GM21619 (cell line): ENCODE measurements around the gene SLC6A18.
"Not testable (repeated sequence)": the region's sequence is repeated elsewhere in the genome, so short reads cannot be mapped to it uniquely, and the experiment has no call there.

Experiments used
- ATAC-seq: cut with Tn5 transposase; IDR thresholded peaks from one replicate; pipeline ENCODE4 v1.9.1; 2021; ENCODE audit not compliant: unreplicated experiment

Gene SLC6A18

DNA sequence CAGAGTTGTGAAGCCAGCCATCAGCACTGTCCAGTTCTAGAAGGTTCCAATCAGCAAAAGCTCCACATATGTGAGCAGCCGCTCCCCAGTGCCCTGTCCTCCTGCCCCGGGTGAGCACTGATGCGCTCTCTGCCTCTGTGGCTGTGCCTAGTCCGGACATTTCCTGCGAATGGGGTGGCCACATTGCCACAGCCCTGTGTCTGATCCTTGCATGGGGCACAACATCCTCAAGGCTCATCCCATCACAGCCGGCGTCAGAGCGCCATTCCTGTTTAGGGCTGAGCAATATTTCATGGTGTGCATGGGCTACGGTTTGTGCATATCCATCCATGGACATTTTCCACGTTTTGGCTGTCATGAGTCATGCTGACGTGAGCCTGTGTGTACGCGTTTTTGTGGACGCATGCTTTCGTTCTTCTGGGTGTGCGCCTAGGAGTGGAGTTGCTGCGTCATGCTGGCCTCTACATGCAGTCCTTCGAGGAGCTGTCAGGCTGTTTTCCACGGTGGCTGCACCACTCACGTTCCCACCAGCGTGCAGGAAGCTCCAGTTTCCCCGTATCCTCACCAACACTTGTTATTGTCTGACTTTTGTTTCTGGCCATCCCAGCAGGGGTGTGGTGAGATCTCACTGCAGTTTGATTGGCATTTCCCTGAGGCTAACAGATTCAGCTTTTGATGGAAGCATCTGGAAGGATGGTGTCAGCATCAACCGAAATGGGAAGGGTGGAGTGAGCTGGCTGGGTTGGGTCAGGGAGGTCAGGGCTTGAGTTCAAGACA is 9.7 kb upstream of the SLC6A18 start:
- ATAC-seq = no peak

DNA sequence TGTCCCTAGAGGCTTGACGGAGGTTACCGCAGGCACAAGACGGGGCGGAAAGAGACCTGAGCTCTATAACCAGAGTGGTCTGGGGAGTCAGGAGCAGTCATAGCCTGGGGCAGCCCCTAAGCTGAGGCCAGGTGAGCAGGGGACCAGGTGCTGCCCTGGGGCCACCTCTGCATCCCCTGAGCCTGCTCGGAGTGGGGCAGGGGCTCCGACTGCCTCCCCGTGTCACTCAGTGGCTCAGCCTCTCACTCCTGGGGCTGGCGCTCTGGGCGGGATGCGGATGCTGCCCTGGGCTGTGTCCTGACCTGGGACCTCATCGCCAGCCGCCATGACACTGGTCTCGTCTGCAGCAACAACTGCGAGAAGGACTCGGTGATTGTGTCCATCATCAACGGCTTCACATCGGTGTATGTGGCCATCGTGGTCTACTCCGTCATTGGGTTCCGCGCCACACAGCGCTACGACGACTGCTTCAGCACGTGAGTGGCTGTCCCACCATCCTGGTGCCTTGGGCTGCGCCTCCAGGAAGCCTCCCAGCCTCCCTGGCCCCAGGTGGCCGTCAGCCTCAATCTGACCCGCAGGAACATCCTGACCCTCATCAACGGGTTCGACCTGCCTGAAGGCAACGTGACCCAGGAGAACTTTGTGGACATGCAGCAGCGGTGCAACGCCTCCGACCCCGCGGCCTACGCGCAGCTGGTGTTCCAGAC is 8.8 kb upstream of the SLC6A18 start:
- ATAC-seq = no peak

DNA sequence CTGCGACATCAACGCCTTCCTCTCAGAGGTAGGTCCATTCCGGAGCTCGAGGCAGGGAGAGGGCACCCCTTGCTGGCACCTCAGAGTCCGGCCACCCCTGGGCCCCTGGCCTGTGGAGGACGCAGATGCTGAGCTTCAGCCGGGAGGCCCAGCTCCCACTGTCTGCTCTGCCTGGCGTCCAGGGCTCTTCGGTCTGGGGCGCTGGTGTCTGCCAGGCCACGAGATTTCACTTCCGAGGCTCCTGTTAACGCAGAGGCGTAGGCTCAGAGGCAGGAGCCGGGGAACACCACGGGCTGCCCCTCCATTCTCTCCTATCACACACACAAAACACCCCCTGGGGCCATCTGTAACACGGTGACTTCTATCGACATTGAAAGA is 8.3 kb upstream of the SLC6A18 start:
- no peak for ATAC-seq

DNA sequence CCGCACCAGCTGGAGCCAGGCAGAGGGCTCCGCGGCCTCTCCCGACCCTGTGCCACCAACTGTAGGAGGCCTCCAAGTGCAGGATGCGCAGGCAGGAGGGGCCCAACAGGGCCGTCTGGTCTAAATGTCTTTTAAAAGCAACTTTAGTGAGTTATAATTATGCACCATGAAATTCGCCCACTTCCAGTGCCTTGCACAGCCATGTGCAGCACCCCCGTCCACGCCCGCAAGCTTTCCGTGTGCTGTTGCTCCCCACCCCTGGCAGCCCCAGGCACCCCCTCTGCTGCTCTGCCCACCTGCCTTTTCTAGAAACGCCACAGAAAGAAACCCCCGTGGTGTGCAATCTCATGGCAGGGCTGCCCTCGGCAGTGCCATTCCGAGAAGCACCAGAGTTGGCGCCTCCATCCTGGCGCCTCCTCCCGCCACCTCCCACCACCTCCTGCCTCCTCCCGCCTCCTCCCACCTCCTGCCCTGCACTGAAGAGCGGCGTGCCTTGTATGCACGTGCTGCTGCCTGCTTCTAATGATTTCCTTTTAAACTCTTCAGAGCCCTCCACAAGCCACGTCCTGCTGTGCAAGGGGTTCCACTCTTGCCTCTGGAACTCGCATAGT is 7.5 kb upstream of the SLC6A18 start:
- no peak for ATAC-seq

DNA sequence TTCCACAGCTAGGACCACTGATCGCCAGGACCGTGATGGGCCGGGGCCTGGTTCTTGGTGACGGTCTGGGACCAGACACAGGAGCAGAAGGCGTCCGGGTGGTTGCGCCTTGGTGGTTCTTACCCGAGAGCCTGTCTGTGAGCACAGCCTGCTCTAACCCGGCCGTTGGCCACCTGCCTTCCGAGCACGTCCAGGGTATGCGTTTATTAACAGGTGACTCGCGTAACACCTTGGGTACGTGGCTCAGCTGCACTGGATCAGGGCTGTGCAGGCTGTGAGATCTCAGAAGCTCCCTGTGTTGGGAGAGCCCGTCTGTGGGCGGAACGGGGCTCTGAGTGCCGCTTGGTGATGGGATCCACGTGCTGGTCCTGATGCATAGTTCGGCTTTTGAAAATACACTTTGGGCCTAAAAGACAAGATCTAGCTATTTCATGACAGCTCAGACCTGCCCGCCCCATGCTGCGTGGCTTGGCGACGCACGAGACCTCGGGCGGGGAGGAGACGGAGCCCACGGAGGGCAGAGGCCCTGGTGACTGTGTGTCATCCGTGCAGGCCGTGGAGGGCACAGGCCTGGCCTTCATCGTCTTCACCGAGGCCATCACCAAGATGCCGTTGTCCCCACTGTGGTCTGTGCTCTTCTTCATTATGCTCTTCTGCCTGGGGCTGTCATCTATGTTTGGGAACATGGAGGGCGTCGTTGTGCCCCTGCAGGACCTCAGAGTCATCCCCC is 6.7 kb upstream of the SLC6A18 start:
- ATAC-seq = no peak

DNA sequence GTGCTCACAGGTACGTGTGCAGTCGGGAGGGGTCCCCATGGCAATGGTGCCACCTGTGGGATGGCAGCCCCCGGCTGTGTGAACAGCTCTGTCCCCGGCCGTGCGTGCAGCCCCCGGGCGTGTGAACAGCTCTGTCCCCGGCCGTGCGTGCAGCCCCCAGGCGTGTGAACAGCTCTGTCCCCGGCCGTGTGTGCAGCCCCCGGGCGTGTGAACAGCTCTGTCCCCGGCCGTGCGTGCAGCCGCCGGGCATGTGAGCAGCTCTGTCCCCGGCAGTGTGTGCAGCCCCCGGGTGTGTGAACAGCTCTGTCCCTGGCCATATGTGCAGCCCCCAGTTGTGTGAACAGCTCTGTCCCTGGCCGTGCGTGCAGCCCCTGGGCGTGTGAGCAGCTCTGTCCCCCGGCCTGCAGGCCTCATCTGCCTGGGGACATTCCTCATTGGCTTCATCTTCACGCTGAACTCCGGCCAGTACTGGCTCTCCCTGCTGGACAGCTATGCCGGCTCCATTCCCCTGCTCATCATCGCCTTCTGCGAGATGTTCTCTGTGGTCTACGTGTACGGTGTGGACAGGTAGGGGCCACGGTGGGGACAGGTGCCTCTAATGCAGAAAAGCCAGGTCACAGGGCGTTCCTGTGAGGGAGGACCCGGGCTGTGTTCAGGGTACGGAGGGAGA is 5.9 kb upstream of the SLC6A18 start:
- ATAC-seq = no peak

DNA sequence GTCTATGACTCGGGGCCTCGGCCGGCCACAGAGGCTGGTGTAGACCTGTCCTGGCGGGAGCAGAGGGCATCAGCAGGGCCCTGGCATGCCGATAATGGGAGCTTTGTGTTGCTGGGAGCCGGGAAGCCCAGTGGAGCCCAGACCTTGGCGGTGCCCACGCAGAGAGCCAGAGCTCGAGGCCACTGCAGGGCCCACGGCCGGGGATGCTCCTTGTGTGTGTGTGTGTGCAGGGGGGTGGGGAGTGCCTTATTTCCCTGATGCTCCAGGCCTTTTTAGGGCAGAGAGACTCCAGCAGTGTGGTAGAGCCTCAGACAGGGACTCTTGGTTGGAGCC is 5.4 kb upstream of the SLC6A18 start:
- ATAC-seq = no peak

DNA sequence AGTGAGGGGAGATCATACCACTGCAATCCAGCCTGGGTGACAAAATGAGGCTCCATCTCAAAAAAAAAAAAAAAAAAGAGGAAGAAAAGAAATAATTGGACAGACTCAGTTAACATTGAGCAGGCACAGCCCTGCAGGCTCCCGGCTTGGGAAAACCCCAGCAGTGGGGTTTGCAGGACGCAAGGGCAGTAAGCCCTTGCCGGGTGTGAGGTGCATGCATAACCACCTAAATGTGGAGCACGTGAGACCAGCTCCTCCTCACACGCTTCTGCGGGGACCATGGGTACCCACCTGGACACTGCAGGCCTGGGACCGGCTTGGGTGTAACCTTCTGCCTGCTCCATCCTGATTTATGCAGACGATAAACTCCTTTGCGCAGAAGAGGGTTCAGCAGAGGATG is 4.8 kb upstream of the SLC6A18 start:
- no peak for ATAC-seq

DNA sequence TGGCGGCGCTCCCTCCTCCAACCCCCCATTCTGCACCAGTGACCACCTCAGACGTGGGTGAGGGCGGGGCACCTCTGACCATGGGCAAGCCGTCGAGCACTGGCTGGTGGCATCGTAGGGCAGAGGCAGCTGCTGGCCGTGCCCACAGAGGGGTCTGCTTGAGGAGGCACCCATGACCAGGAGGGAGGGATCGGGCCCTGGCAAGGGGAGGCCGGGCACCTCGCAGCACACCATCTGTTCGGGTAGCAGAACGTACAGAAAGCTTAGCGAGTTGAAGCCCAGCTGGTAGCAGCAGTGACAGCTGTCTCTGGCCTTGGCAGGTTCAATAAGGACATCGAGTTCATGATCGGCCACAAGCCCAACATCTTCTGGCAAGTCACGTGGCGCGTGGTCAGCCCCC is 4.3 kb upstream of the SLC6A18 start:
- ATAC-seq = no peak

DNA sequence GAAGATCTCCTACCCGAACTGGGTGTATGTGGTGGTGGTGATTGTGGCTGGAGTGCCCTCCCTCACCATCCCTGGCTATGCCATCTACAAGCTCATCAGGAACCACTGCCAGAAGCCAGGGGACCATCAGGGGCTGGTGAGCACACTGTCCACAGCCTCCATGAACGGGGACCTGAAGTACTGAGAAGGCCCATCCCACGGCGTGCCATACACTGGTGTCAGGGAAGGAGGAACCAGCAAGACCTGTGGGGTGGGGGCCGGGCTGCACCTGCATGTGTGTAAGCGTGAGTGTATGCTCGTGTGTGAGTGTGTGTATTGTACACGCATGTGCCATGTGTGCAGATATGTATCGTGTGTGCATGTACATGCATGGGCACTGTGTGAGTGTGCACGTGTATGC is 3.5 kb upstream of the SLC6A18 start:
- no peak for ATAC-seq

DNA sequence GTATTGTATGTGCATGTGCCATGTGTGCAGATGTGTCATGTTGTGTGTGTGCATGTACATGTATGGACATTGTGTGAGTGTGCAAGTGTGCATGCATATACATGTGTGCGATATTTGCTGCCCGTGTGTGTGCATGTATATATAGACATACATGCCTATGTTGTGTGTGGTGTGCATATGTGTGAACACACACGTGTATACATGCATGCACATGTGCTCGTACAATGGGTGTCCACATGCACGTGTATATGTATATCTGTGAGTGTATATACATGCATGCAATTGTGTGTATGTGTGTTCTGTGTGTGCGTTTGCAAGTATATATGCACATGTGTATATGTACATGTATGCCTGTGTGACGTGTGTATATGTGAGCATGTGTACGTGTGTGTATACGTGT is 3.0 kb upstream of the SLC6A18 start:
- no peak for ATAC-seq

DNA sequence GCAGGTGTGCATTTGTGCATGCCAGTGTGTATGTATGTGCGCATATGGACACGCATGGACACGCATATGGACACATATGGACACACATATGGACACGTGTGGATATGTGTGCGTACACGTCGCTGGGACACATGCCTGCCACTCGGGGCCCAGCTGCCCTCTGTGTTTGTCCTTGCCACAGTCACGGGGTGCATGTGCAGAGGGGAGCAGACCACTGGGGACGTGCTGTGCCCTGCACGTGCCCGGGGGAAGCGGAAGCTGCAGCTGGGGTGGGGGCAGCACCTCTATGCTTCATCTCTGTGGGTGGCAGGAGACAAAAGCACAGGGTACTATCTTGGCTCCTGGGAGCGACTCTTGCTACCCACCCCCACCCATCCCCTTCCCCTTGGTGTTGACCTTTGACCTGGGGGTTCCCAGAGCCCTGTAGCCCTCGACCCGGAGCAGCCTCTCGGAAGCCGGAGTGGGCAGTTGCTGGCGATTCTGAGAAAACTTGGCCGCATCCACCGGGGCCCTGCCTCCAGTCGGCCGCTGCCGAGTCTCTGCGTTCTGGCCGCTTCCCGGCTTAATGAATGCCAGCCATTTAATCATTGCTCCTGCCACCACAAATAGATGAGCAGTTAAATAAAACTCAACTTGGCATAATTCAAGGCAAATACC is 2.4 kb upstream of the SLC6A18 start:
- ATAC-seq = no peak

DNA sequence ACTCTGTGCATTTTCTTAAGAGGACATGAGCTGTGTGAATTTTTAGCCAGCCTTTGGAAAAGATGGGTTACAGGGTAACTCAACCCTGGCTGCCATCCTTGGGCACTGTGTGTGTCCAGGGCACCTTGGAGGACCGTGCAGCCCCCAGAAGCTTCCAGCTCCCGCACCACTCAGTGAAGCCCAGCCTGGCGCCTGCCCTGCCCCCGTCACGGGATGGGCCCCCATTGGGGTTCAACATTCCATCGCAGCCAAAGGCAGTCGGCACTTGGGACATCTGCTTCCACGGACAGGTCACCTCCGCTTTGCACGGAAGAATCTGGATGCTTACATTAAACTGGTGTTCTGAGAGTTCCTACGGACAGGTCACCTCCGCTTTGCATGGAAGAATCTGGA is 1.9 kb upstream of the SLC6A18 start:
- no peak for ATAC-seq

DNA sequence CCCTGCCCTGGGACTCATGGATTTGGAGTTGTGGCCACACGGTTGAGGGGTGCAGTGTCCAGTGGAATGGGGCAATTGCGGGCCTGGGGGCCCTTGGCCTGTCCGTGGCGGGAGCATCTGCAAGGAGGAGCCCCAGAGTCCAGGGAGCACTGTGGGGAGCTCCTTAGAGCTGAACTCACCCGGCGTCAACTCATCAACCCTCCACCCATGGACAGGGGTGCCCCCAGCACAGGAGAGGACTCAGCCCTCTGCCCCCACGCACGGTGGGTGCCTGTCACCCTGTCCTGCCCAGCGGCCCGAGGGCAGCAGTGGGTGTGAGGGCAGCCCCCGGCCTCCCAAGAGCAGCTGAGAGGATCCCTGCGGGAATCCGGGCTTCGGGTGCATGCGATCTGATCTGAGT is 550 bp upstream of the SLC6A18 start:
- no peak for ATAC-seq

DNA sequence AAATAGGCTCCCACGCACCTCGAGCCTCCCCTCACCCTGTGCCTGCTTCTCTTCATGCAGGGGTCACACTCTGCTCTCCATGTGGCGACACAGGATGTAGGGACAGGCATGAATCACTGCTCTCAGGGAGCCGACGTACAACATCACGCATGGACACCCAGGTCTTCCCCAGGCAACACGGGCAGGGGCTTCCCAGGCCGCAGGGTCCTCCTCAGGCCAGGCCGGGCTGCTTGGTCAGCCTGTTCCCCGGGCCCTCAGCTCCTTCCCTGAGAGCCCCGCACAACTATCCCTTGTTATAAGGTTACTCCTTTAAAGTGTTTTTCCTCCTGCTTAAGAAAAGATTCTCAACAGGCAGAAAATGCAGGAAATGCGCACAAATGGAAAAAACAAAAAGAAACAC is 1.1 kb downstream of the SLC6A18 start:
- no peak for ATAC-seq

DNA sequence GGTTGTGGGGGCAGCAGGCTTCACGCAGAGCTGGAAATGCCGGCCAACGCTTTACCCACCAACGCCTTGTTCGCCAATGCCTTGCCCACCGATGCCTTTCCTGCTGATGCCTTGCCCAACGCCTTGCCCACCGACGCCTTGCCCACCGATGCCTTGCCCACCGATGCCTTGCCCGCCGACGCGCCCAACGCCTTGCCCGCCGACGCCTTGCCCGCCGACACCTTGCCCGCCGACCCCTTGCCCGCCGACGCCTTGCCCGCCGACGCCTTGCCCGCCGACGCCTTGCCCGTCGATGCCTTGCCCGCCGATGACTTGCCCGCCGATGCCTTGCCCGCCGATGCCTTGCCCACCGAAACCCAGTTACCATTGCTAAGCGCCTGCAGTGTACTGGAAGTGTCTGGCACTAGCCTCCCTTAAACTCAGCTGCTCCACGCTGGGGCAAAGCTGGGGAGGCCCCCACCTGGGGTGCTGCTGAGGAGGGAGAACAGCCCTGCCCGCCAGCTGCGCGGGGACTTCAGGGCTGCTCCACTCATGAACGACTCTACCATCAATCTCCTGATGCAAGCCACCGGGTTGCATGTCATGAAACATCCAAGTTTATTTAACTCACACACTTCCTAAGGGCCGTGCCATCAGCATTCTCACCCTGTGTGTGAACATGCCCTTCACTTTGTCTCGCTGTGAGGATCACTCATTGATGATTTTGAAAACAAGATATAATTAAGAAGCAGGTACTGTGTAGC is 1.8 kb downstream of the SLC6A18 start:
- no peak for ATAC-seq

DNA sequence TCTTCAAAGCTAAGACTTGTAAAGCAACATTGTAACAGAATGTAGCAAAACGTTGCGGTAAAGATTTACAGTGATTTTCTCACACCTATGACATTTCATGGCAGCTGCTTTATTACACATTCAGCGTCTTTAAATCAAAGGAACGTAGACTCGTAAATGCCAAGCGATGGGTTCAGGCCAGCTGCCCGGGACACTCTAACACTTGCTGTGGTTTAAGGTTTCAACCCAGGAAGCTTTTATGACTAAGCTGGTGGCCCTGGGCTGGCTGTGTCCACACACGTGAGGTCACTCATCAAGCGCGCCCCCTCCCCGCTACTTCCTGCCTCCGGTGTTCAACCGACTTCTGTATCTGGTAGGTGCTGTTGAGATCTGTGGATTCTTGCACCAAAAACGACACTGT is 2.5 kb downstream of the SLC6A18 start:
- ATAC-seq = no peak

DNA sequence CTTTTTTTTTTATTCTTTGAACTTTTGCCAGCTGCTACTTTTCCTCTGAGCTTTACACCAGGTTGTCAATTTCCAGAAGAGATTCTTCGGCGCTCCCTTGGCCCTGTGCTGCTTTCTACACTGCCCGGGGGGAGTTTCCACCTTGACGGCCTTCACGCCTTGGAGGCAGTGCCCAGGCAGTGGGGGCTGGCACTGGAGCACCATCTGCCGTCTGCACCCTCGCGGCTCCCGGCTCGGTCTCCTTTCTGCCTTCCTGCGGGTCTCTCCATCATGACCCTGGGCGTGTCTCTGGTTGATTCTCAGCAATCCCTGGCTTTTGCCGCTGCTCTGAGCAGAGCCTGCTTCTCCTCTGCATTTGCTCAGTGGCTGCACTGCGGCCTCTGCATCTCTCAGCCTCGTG is 2.9 kb downstream of the SLC6A18 start:
- no peak for ATAC-seq

DNA sequence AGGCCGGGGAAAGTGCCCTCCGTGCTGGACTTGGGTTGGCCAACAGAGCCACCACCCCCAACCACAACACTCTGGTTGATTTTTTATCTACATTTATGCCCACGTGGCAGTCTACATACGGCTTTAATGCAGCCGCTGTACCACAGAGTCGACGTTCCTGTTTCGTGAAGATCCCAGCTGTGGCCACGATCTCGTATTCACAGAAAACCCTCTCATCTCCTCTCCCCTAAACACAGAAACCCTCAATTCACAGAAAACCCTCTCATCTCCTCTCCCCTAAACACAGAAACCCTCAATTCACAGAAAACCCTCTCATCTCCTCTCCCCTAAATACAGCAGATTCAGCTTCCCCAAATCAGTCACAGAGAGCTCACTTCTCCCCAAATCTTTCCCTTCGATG is 3.8 kb downstream of the SLC6A18 start:
- ATAC-seq = not testable (repeated sequence)

DNA sequence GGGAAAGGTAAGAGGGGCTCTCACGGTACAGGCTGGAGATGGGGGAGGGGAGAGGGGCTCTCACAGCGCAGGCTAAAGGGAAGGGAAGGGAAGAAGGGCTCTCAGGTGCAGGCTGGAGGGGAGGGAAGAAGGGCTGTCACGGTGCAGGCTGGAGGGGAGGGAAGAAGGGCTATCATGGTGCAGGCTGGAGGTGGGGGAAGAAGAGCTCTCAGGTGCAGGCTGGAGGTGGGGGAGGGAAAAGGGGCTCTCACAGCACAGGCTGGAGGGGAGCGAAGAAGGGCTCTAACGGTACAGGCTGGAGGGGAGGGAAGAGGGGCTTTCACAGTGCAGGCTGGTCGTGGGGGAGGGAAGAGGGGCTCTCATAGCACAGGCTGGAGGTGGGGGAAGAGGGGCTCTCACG is 4.6 kb downstream of the SLC6A18 start:
- ATAC-seq = no peak
